ENCODE measurements around the gene ATP11C.

ATP11C gene

GRCh38 chrX:139758250-139758649, 174.6 kb downstream of the ATP11C start:
- no peaks in the 10 kb centered on the region for H4K20me1 ChIP-seq (ENCODE audit: control insufficient read depth, insufficient read depth, low read depth, low read length)
- no peak overlapping the region for H3K4me2 ChIP-seq (ENCODE audit: low read length)
- no peaks in the 10 kb centered on the region for H3K79me2 ChIP-seq (ENCODE audit: control insufficient read depth, low read length)
- H3K36me3 ChIP-seq (ENCODE audit: control insufficient read depth, low read length) = no peaks in the 10 kb centered on the region
- H3K9me2 ChIP-seq (replicated peaks; ENCODE audit: control insufficient read depth, low read length) = no peaks in the 10 kb centered on the region
- H3K9me3 ChIP-seq (ENCODE audit: control insufficient read depth, insufficient read depth, low read length) = no peaks in the 10 kb centered on the region
- no peak for TF ChIP-seq EZH2phosphoT487 (IDR thresholded peaks at IDR 0.05; ENCODE audit: borderline replicate concordance, low read length)
- TF ChIP-seq, protein P1, sequence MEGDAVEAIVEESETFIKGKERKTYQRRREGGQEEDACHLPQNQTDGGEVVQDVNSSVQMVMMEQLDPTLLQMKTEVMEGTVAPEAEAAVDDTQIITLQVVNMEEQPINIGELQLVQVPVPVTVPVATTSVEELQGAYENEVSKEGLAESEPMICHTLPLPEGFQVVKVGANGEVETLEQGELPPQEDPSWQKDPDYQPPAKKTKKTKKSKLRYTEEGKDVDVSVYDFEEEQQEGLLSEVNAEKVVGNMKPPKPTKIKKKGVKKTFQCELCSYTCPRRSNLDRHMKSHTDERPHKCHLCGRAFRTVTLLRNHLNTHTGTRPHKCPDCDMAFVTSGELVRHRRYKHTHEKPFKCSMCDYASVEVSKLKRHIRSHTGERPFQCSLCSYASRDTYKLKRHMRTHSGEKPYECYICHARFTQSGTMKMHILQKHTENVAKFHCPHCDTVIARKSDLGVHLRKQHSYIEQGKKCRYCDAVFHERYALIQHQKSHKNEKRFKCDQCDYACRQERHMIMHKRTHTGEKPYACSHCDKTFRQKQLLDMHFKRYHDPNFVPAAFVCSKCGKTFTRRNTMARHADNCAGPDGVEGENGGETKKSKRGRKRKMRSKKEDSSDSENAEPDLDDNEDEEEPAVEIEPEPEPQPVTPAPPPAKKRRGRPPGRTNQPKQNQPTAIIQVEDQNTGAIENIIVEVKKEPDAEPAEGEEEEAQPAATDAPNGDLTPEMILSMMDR (IDR thresholded peaks at IDR 0.05; ENCODE audit: low read depth, low read length, poor library complexity, severe bottlenecking) = no peak
- H3F3A ChIP-seq (ENCODE audit: control insufficient read depth, insufficient read depth) = no peaks in the 10 kb centered on the region
- H3K27me3 ChIP-seq (ENCODE audit: control insufficient read depth, low read length) = no peaks in the 10 kb centered on the region
- H3K4me1 ChIP-seq (ENCODE audit: control insufficient read depth, low read length) = no peaks in the 10 kb centered on the region
- H3K4me3 ChIP-seq (ENCODE audit: low read length) = no peak overlapping the region
- no peak overlapping the region for H3K27ac ChIP-seq (ENCODE audit: low read depth, low read length)

DNA sequence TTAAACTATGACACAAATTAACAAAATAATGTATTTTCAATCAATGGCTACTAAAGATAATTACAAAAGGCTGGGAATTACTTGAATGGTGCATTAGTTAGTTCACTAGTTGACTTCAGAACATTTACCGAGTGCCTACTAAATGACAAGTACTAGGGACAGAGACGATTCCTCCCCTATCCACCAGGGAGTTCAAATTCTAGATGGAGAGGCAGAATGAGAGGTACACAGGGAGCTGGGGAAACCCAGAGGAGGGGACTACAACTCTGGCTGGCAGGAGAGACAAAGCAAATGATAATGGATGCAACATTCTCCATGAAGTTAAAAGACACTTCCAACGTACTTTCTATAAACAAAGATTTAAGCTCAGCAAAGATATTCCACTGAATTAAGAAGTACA, 181.8 kb downstream of the ATP11C start:
- Histone ChIP-seq H3K36me3 (ENCODE audit: control insufficient read depth, low read length) (no peaks in the 10 kb centered on the region), H3K9me3 (ENCODE audit: control insufficient read depth, insufficient read depth, low read length) (no peaks in the 10 kb centered on the region), H3K4me1 (ENCODE audit: control insufficient read depth, low read length) (no peaks in the 10 kb centered on the region), H3K4me3 (ENCODE audit: low read length) (no peak overlapping the region), H3F3A (ENCODE audit: control insufficient read depth, insufficient read depth) (no peaks in the 10 kb centered on the region), H3K9me2 (replicated peaks; ENCODE audit: control insufficient read depth, low read length) (no peaks in the 10 kb centered on the region), H3K79me2 (ENCODE audit: control insufficient read depth, low read length) (no peaks in the 10 kb centered on the region), H4K20me1 (ENCODE audit: control insufficient read depth, insufficient read depth, low read depth, low read length) (no peaks in the 10 kb centered on the region), H3K27me3 (ENCODE audit: control insufficient read depth, low read length) (no peaks in the 10 kb centered on the region), H3K4me2 (ENCODE audit: low read length) (no peak overlapping the region), H3K27ac (ENCODE audit: low read depth, low read length) (no peak overlapping the region)
- TF ChIP-seq EZH2phosphoT487 (IDR thresholded peaks at IDR 0.05; ENCODE audit: borderline replicate concordance, low read length) = no peak
- TF ChIP-seq, protein P1 (IDR thresholded peaks at IDR 0.05; ENCODE audit: low read depth, low read length, poor library complexity, severe bottlenecking) = no peak

DNA sequence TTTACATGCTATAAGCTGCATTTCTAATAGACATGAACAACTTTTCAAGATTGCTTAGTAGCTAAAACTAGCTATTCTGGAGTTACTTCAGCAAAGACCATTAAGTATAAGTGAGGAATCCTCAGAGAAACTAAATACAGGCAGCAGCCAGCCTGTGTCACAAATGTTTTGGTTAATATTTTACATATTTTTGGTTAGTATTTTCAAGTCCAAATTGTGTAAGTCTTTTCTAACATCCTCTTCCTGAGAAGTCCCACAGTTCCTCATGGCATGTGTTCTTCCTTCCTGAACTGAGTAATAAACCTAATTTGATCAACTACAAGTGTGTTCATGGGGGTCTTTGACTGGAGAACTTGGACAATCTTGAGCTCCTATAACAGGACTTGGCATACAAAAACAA, 182.5 kb downstream of the ATP11C start:
- Histone ChIP-seq H3K79me2 (ENCODE audit: control insufficient read depth, low read length) (no peaks in the 10 kb centered on the region), H3K9me3 (ENCODE audit: control insufficient read depth, insufficient read depth, low read length) (no peaks in the 10 kb centered on the region), H3K4me2 (ENCODE audit: low read length) (no peak overlapping the region), H3K4me1 (ENCODE audit: control insufficient read depth, low read length) (no peaks in the 10 kb centered on the region), H3K36me3 (ENCODE audit: control insufficient read depth, low read length) (no peaks in the 10 kb centered on the region), H3K27ac (ENCODE audit: low read depth, low read length) (no peak overlapping the region), H3K4me3 (ENCODE audit: low read length) (no peak overlapping the region), H3K9me2 (replicated peaks; ENCODE audit: control insufficient read depth, low read length) (no peaks in the 10 kb centered on the region), H4K20me1 (ENCODE audit: control insufficient read depth, insufficient read depth, low read depth, low read length) (no peaks in the 10 kb centered on the region), H3F3A (ENCODE audit: control insufficient read depth, insufficient read depth) (no peaks in the 10 kb centered on the region), H3K27me3 (ENCODE audit: control insufficient read depth, low read length) (no peaks in the 10 kb centered on the region)
- no peak for TF ChIP-seq EZH2phosphoT487 (IDR thresholded peaks at IDR 0.05; ENCODE audit: borderline replicate concordance, low read length)
- TF ChIP-seq, protein P1 (IDR thresholded peaks at IDR 0.05; ENCODE audit: low read depth, low read length, poor library complexity, severe bottlenecking) = no peak

- H3K27me3 ChIP-seq (ENCODE audit: control insufficient read depth, low read length) = no peaks in the 10 kb centered on the region
Measured at GRCh38 chrX:139739138-139739537, 193.7 kb downstream of the ATP11C start.

More at GRCh38 chrX:139739138-139739537, 193.7 kb downstream of the ATP11C start:
- TF ChIP-seq, protein P1 (IDR thresholded peaks at IDR 0.05; ENCODE audit: low read depth, low read length, poor library complexity, severe bottlenecking) = no peak
- TF ChIP-seq EZH2phosphoT487 (IDR thresholded peaks at IDR 0.05; ENCODE audit: borderline replicate concordance, low read length) = no peak
- Histone ChIP-seq H3K4me2 (ENCODE audit: low read length) (no peak overlapping the region), H3K79me2 (ENCODE audit: control insufficient read depth, low read length) (no peaks in the 10 kb centered on the region), H3K36me3 (ENCODE audit: control insufficient read depth, low read length) (no peaks in the 10 kb centered on the region), H3K27ac (ENCODE audit: low read depth, low read length) (no peak overlapping the region), H4K20me1 (ENCODE audit: control insufficient read depth, insufficient read depth, low read depth, low read length) (no peaks in the 10 kb centered on the region), H3K9me3 (ENCODE audit: control insufficient read depth, insufficient read depth, low read length) (no peaks in the 10 kb centered on the region), H3K4me3 (ENCODE audit: low read length) (no peak overlapping the region), H3K9me2 (replicated peaks; ENCODE audit: control insufficient read depth, low read length) (no peaks in the 10 kb centered on the region), H3F3A (ENCODE audit: control insufficient read depth, insufficient read depth) (no peaks in the 10 kb centered on the region), H3K4me1 (ENCODE audit: control insufficient read depth, low read length) (no peaks in the 10 kb centered on the region)
